Measurements from ENCODE around the gene CTIF.

Gene CTIF

DNA sequence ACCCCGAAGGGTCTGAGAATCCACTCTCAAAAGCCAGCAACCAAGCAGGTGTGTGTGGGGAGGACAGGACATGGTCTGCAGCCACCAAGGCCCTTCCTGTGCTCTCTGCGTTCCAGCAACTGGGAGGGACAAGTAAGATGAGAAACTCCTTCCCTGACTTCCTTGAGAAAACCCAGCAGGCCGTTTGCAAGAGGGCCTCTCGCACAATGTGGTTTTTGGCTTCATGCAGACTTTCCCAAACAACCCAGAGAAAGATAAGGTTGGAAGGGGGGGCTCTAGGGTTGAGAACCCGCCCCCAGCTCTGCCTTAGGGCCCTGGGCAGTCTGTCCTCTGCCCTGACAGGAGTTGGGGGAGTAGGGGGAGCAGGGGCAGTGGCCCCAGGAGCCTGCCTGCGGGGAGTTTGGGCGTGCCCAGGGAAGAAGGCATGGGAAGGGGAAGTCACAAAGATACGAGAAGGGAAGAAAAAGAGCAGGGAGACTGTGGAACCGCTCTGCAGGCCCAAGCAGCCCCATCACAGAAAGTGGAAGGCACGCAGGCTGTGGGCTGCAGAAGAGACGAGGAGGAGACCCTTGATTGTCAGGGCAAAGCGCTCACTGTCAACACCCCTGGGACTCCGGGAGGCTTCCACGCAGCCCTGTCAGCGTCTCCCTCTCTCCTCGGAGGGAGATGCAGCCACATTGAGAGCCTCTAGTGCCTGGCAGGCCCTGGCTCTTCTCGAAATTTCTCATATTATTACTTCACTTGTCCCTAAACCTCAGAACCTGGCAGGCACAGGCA, 312.2 kb downstream of the CTIF start:
- H3K4me3 ChIP-seq (ENCODE audit: insufficient read depth in 1 of 2, low read depth in 1 of 2, low read length in 2 of 2), result no peak overlapping the region
- H2BK15ac ChIP-seq (ENCODE audit: low read depth, poor library complexity, severe bottlenecking), result peak overlapping the region; percentile 8
- H3K27me3 ChIP-seq (ENCODE audit: control insufficient read depth in 1 of 2, insufficient read depth in 1 of 2, low read length in 2 of 2), result no peaks in the 10 kb centered on the region
- peak; percentile 87 for DNase-seq
- peak overlapping the region; percentile 91 for H2BK120ac ChIP-seq (ENCODE audit: low read depth, low read length)
- peak overlapping the region; percentile 10 for H2BK5ac ChIP-seq (ENCODE audit: low read depth, low read length, poor library complexity, severe bottlenecking)
- H4K8ac ChIP-seq (ENCODE audit: low read length), result peak overlapping the region; percentile 88
- peaks cover 15% of the 10 kb centered on the region for H3K79me1 ChIP-seq (replicated peaks; ENCODE audit: low read length, poor library complexity, severe bottlenecking)
- peak overlapping the region; percentile 72 to 85 for H2BK12ac ChIP-seq (ENCODE audit: low read length in 2 of 2)
- H3K4ac ChIP-seq (ENCODE audit: low read depth in 1 of 2, low read length in 2 of 2), result peak overlapping the region; percentile 69 to 93
- H3K9ac ChIP-seq (ENCODE audit: low read length), result no peak overlapping the region
- WGBS, result 38% methylated on average over 17 of the region's 17 CpGs
- no peak overlapping the region for H3K4me2 ChIP-seq (ENCODE audit: low read length, poor library complexity, severe bottlenecking)
- peaks cover 38% of the 10 kb centered on the region for H3K4me1 ChIP-seq (ENCODE audit: control insufficient read depth, insufficient read depth, low read depth, low read length)
- peak overlapping the region; percentile 89 for H4K91ac ChIP-seq (ENCODE audit: low read length)
- H3K23ac ChIP-seq (ENCODE audit: low read length in 2 of 2), result no peak overlapping the region
- H3K36me3 ChIP-seq (ENCODE audit: control insufficient read depth in 1 of 2, insufficient read depth in 2 of 2, low read depth in 1 of 2, low read length in 2 of 2), result peaks cover 11 to 17% of the 10 kb centered on the region in 2 experiments
- H3K9me3 ChIP-seq (ENCODE audit: control insufficient read depth, low read length), result no peaks in the 10 kb centered on the region
- peak overlapping the region in 1 of 2 experiments; percentile 88 for H3K14ac ChIP-seq (ENCODE audit: low read length in 2 of 2)
- peak overlapping the region; percentile 60 to 88 for H3K18ac ChIP-seq (ENCODE audit: low read depth in 1 of 2, low read length in 2 of 2)
- H2AFZ ChIP-seq (ENCODE audit: low read depth, low read length), result no peak overlapping the region
- peak overlapping the region; percentile 31 for H2AK5ac ChIP-seq (ENCODE audit: low read length, severe bottlenecking)
- peak overlapping the region; percentile 86 for H3K27ac ChIP-seq (ENCODE audit: low read length, poor library complexity, severe bottlenecking)

DNA sequence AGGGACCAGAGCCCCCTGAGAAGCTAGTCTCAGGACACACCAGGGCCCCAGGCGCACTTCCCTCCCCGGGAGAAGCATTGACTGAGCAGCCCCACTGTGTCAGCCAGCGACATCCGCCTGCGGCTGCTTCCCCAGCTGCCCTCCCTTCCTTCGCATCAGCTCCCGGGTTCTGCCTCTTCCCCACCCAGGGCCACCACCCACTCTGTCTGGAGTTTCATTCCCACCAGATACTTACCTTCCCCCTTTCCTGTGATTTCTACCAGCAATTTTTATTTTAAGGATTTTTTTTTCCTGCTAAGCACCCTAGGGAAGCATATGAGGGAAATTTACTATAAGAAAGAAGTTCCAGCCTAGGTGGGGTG, 312.7 kb downstream of the CTIF start:
- peaks cover 38% of the 10 kb centered on the region for H3K4me1 ChIP-seq (ENCODE audit: control insufficient read depth, insufficient read depth, low read depth, low read length)
- peak overlapping the region in 1 of 2 experiments; percentile 45 for H3K14ac ChIP-seq (ENCODE audit: low read length in 2 of 2)
- H3K79me1 ChIP-seq (replicated peaks; ENCODE audit: low read length, poor library complexity, severe bottlenecking), result peaks cover 15% of the 10 kb centered on the region
- H4K8ac ChIP-seq (ENCODE audit: low read length), result peak overlapping the region; percentile 42
- no peak overlapping the region for H3K4me3 ChIP-seq (ENCODE audit: insufficient read depth in 1 of 2, low read depth in 1 of 2, low read length in 2 of 2)
- H3K9ac ChIP-seq (ENCODE audit: low read length), result no peak overlapping the region
- no peaks in the 10 kb centered on the region for H3K27me3 ChIP-seq (ENCODE audit: control insufficient read depth in 1 of 2, insufficient read depth in 1 of 2, low read length in 2 of 2)
- no peak overlapping the region for H3K23ac ChIP-seq (ENCODE audit: low read length in 2 of 2)
- H2BK5ac ChIP-seq (ENCODE audit: low read depth, low read length, poor library complexity, severe bottlenecking), result no peak overlapping the region
- WGBS, result 29% methylated on average over 7 of the region's 7 CpGs
- no peak overlapping the region for H2BK120ac ChIP-seq (ENCODE audit: low read depth, low read length)
- H2AFZ ChIP-seq (ENCODE audit: low read depth, low read length), result no peak overlapping the region
- H3K27ac ChIP-seq (ENCODE audit: low read length, poor library complexity, severe bottlenecking), result peak overlapping the region; percentile 86
- peak overlapping the region; percentile 85 for H4K91ac ChIP-seq (ENCODE audit: low read length)
- H2AK5ac ChIP-seq (ENCODE audit: low read length, severe bottlenecking), result peak overlapping the region; percentile 31
- no peaks in the 10 kb centered on the region for H3K9me3 ChIP-seq (ENCODE audit: control insufficient read depth, low read length)
- H3K18ac ChIP-seq (ENCODE audit: low read depth in 1 of 2, low read length in 2 of 2), result peak overlapping the region; percentile 60 to 84
- peak overlapping the region; percentile 69 to 93 for H3K4ac ChIP-seq (ENCODE audit: low read depth in 1 of 2, low read length in 2 of 2)
- peaks cover 11 to 18% of the 10 kb centered on the region in 2 experiments for H3K36me3 ChIP-seq (ENCODE audit: control insufficient read depth in 1 of 2, insufficient read depth in 2 of 2, low read depth in 1 of 2, low read length in 2 of 2)
- peak overlapping the region in 1 of 2 experiments; percentile 72 for H2BK12ac ChIP-seq (ENCODE audit: low read length in 2 of 2)
- no peak overlapping the region for H2BK15ac ChIP-seq (ENCODE audit: low read depth, poor library complexity, severe bottlenecking)
- H3K4me2 ChIP-seq (ENCODE audit: low read length, poor library complexity, severe bottlenecking), result no peak overlapping the region
- peak; percentile 61 for DNase-seq

DNA sequence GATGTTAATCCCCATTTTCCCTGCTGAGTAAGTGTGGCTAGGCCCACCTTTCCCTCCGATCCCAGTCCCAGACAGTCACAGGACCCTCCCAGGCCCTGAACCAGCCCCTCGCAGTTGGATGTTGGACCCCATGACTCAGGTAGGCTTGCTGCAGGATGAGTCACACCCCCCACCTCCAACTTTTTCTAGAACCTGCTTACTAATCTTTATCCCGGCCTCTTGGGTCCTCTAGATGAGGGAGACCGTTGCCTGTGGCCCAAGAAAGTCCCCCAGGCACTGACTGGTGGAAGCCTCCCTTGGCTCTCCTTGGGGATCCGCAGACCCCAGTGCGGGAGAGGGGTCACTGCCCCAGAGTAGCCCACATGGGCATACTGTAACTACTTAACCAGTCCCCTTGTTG, 313.5 kb downstream of the CTIF start:
- Histone ChIP-seq H2BK15ac (ENCODE audit: low read depth, poor library complexity, severe bottlenecking) (peak overlapping the region; percentile 8), H3K4ac (ENCODE audit: low read depth in 1 of 2, low read length in 2 of 2) (no peak overlapping the region), H3K23ac (ENCODE audit: low read length in 2 of 2) (no peak overlapping the region), H3K79me1 (replicated peaks; ENCODE audit: low read length, poor library complexity, severe bottlenecking) (peaks cover 17% of the 10 kb centered on the region), H3K4me3 (ENCODE audit: insufficient read depth in 1 of 2, low read depth in 1 of 2, low read length in 2 of 2) (no peak overlapping the region), H3K27ac (ENCODE audit: low read length, poor library complexity, severe bottlenecking) (peak overlapping the region; percentile 55), H3K9ac (ENCODE audit: low read length) (no peak overlapping the region), H2BK5ac (ENCODE audit: low read depth, low read length, poor library complexity, severe bottlenecking) (no peak overlapping the region), H3K18ac (ENCODE audit: low read depth in 1 of 2, low read length in 2 of 2) (peak overlapping the region in 1 of 2 experiments; percentile 46), H4K91ac (ENCODE audit: low read length) (no peak overlapping the region), H3K4me2 (ENCODE audit: low read length, poor library complexity, severe bottlenecking) (no peak overlapping the region), H3K14ac (ENCODE audit: low read length in 2 of 2) (no peak overlapping the region), H3K36me3 (ENCODE audit: control insufficient read depth in 1 of 2, insufficient read depth in 2 of 2, low read depth in 1 of 2, low read length in 2 of 2) (peaks cover 15 to 24% of the 10 kb centered on the region in 2 experiments), H3K9me3 (ENCODE audit: control insufficient read depth, low read length) (no peaks in the 10 kb centered on the region), H3K4me1 (ENCODE audit: control insufficient read depth, insufficient read depth, low read depth, low read length) (peaks cover 38% of the 10 kb centered on the region), H4K8ac (ENCODE audit: low read length) (no peak overlapping the region), H3K27me3 (ENCODE audit: control insufficient read depth in 1 of 2, insufficient read depth in 1 of 2, low read length in 2 of 2) (no peaks in the 10 kb centered on the region), H2BK12ac (ENCODE audit: low read length in 2 of 2) (no peak overlapping the region), H2AK5ac (ENCODE audit: low read length, severe bottlenecking) (peak overlapping the region; percentile 82), H2AFZ (ENCODE audit: low read depth, low read length) (no peak overlapping the region), H2BK120ac (ENCODE audit: low read depth, low read length) (no peak overlapping the region)
- no peak for DNase-seq
- WGBS, result 87% methylated on average over 6 of the region's 6 CpGs

DNA sequence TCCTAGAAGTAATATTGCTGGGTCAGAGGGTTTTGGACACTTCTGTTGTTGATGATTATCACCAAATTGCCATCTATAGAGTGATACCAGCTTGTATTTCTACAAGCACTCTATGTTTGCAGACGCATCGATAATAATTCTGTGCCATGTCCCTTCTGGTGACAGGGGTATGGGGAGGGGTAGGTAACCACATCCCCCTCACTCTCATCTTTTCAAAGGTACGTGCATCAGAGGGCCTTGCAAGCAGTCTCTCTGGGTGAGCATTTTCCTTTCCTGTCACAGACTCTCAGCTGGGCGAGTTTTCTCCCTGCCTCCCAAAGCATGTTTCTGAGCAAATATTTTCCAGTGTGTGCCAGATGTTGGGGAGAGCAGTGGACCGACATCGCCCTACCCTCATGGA, 314.0 kb downstream of the CTIF start:
- Histone ChIP-seq H3K18ac (ENCODE audit: low read depth in 1 of 2, low read length in 2 of 2) (no peak overlapping the region), H3K4ac (ENCODE audit: low read depth in 1 of 2, low read length in 2 of 2) (no peak overlapping the region), H4K8ac (ENCODE audit: low read length) (no peak overlapping the region), H3K36me3 (ENCODE audit: control insufficient read depth in 1 of 2, insufficient read depth in 2 of 2, low read depth in 1 of 2, low read length in 2 of 2) (peaks cover 20 to 29% of the 10 kb centered on the region in 2 experiments), H3K4me2 (ENCODE audit: low read length, poor library complexity, severe bottlenecking) (no peak overlapping the region), H3K27me3 (ENCODE audit: control insufficient read depth in 1 of 2, insufficient read depth in 1 of 2, low read length in 2 of 2) (no peaks in the 10 kb centered on the region), H4K91ac (ENCODE audit: low read length) (no peak overlapping the region), H3K9ac (ENCODE audit: low read length) (no peak overlapping the region), H2BK12ac (ENCODE audit: low read length in 2 of 2) (no peak overlapping the region), H3K14ac (ENCODE audit: low read length in 2 of 2) (no peak overlapping the region), H2BK5ac (ENCODE audit: low read depth, low read length, poor library complexity, severe bottlenecking) (no peak overlapping the region), H3K27ac (ENCODE audit: low read length, poor library complexity, severe bottlenecking) (peak overlapping the region; percentile 55), H3K79me1 (replicated peaks; ENCODE audit: low read length, poor library complexity, severe bottlenecking) (peaks cover 17% of the 10 kb centered on the region), H2AK5ac (ENCODE audit: low read length, severe bottlenecking) (peak overlapping the region; percentile 29), H3K23ac (ENCODE audit: low read length in 2 of 2) (no peak overlapping the region), H3K9me3 (ENCODE audit: control insufficient read depth, low read length) (no peaks in the 10 kb centered on the region), H2BK120ac (ENCODE audit: low read depth, low read length) (no peak overlapping the region), H2BK15ac (ENCODE audit: low read depth, poor library complexity, severe bottlenecking) (no peak overlapping the region), H3K4me1 (ENCODE audit: control insufficient read depth, insufficient read depth, low read depth, low read length) (peaks cover 38% of the 10 kb centered on the region), H2AFZ (ENCODE audit: low read depth, low read length) (no peak overlapping the region), H3K4me3 (ENCODE audit: insufficient read depth in 1 of 2, low read depth in 1 of 2, low read length in 2 of 2) (no peak overlapping the region)
- 98% methylated on average over 6 of the region's 6 CpGs for WGBS
- no peak for DNase-seq

Data from mesenchymal stem cell (in vitro differentiated cells and primary cell).